ENCODE measurements around the gene ZDHHC8. TPM values are rescaled to one million over a fixed set of nuclear protein-coding genes. Genes with fewer than 3 reads are reported as not detected.

Gene ZDHHC8
- total RNA-seq, 2 donors from 2014 or later = 82.2 to 82.3 TPM

GRCh38 chr22:20129747-20130014, 1.9 kb upstream of the ZDHHC8 start:
- Mint-ChIP-seq H3K36me3 (ENCODE audit: low read depth) (peaks cover 30% of the 10 kb centered on the region), H3K27ac (no peak overlapping the region), H3K4me3 (no peak overlapping the region), H3K4me1 (no peaks in the 10 kb centered on the region), H3K27me3 (ENCODE audit: insufficient read depth) (no peaks in the 10 kb centered on the region), H3K9me3 (no peaks in the 10 kb centered on the region)
- Histone ChIP-seq H3K4me3 (ENCODE audit: low read length) (no peak overlapping the region), H3K9ac (ENCODE audit: extremely low read depth, low read length, poor library complexity, severe bottlenecking) (no peak overlapping the region), H3K27ac (ENCODE audit: low read depth, low read length) (no peak overlapping the region), H3K27me3 (ENCODE audit: control insufficient read depth, insufficient read depth, low read length, poor library complexity, severe bottlenecking) (no peaks in the 10 kb centered on the region), H3K36me3 (ENCODE audit: control insufficient read depth, insufficient read depth, low read length) (peaks cover 40% of the 10 kb centered on the region), H3K4me1 (ENCODE audit: control insufficient read depth, insufficient read depth, low read length) (no peaks in the 10 kb centered on the region), H3K9me3 (ENCODE audit: control insufficient read depth, low read length) (no peaks in the 10 kb centered on the region)
- TF ChIP-seq CTCF (conservative IDR thresholded peaks at IDR 0.05) = no peak
- DNase-seq = no peak
- WGBS, 2 experiments (ENCODE audit: insufficient coverage in 1 of 2, insufficient read length in 1 of 2) = 83 to 93% methylated on average over 1 to 3 of the region's 3 CpGs

DNA sequence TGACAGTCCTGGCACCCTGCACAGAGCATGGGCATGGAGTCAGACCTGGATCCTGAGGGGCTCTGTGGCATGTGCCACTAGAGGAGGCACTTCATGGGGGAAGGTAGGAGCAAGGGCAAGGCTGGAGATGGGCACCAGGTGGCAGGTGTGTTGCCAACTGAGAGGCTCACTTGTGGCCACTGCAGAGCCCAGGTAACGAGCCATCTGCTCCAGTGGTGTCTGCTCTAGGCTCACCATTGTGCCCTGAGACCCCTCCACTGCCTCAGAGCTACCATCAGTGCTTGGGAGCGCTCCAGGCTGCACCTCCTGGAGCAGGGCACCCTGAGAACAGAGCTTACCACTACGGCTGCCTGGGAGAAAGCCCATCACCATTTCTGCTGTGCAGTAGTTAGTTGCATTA, 1.3 kb upstream of the ZDHHC8 start:
- Histone ChIP-seq H3K27me3 (ENCODE audit: control insufficient read depth, insufficient read depth, low read length, poor library complexity, severe bottlenecking) (no peaks in the 10 kb centered on the region), H3K4me3 (ENCODE audit: low read length) (no peak overlapping the region), H3K4me1 (ENCODE audit: control insufficient read depth, insufficient read depth, low read length) (no peaks in the 10 kb centered on the region), H3K36me3 (ENCODE audit: control insufficient read depth, insufficient read depth, low read length) (peaks cover 33% of the 10 kb centered on the region), H3K27ac (ENCODE audit: low read depth, low read length) (peak overlapping the region; percentile 57), H3K9me3 (ENCODE audit: control insufficient read depth, low read length) (no peaks in the 10 kb centered on the region), H3K9ac (ENCODE audit: extremely low read depth, low read length, poor library complexity, severe bottlenecking) (no peak overlapping the region)
- DNase-seq = peak; percentile 68
- TF ChIP-seq CTCF (conservative IDR thresholded peaks at IDR 0.05) = peak; percentile 16
- Mint-ChIP-seq H3K36me3 (ENCODE audit: low read depth) (peaks cover 27% of the 10 kb centered on the region), H3K4me3 (peak overlapping the region; percentile 46), H3K4me1 (no peaks in the 10 kb centered on the region), H3K27ac (no peak overlapping the region), H3K27me3 (ENCODE audit: insufficient read depth) (no peaks in the 10 kb centered on the region), H3K9me3 (no peaks in the 10 kb centered on the region)
- 92% methylated on average over 3 of the region's 3 CpGs; no CpG with 5 or more reads in 1 of the 2 experiments for WGBS, 2 experiments (ENCODE audit: insufficient coverage in 1 of 2, insufficient read length in 1 of 2)

- no peaks in the 10 kb centered on the region for H3K4me1 ChIP-seq (ENCODE audit: control insufficient read depth, insufficient read depth, low read length)
- no peak overlapping the region for H3K9ac ChIP-seq (ENCODE audit: extremely low read depth, low read length, poor library complexity, severe bottlenecking)
- H3K36me3 ChIP-seq (ENCODE audit: control insufficient read depth, insufficient read depth, low read length) = peaks cover 27% of the 10 kb centered on the region
- H3K27ac ChIP-seq (ENCODE audit: low read depth, low read length) = peak overlapping the region; percentile 73
- no peak for TF ChIP-seq CTCF (conservative IDR thresholded peaks at IDR 0.05)
- 0 to 12% methylated on average over 9 to 69 of the region's 70 CpGs for WGBS, 2 experiments (ENCODE audit: insufficient coverage in 1 of 2, insufficient read length in 1 of 2)
- Mint-ChIP-seq H3K36me3 (ENCODE audit: low read depth) (peaks cover 22% of the 10 kb centered on the region), H3K4me3 (peak overlapping the region; percentile 46), H3K9me3 (no peaks in the 10 kb centered on the region), H3K4me1 (no peaks in the 10 kb centered on the region), H3K27me3 (ENCODE audit: insufficient read depth) (no peaks in the 10 kb centered on the region), H3K27ac (no peak overlapping the region)
- H3K4me3 ChIP-seq (ENCODE audit: low read length) = peak overlapping the region; percentile 70
- no peaks in the 10 kb centered on the region for H3K9me3 ChIP-seq (ENCODE audit: control insufficient read depth, low read length)
- H3K27me3 ChIP-seq (ENCODE audit: control insufficient read depth, insufficient read depth, low read length, poor library complexity, severe bottlenecking) = no peaks in the 10 kb centered on the region
- DNase-seq = peak; percentile 86
Measured at GRCh38 chr22:20130731-20131596, 640 bp upstream of the ZDHHC8 start.
